ENCODE measurements around the gene KLHDC7B.

The KLHDC7B gene

DNA sequence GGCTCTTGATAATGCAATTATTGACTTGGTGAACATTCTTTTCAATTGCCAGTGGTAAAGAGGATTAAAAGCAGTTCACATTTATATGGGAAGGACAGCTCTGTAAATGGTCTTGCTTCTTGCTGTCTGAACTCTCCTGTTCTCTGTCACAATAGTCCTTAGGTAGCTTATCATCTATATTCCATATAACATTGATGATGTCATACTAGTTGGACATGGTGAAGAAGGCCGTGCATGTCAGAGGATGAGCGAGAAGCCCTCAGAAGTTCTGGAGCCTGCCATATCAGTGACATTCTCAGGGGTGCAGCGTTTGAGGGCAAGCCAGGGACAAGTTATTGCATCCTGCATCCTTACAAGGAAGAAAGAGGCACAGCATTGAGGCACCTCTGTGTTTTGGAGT lies 39.5 kb downstream of the KLHDC7B start:
- in situ Hi-C loops (cut with MboI; ENCODE audit: low sequenced_read_pairs) = no loop called here

DNA sequence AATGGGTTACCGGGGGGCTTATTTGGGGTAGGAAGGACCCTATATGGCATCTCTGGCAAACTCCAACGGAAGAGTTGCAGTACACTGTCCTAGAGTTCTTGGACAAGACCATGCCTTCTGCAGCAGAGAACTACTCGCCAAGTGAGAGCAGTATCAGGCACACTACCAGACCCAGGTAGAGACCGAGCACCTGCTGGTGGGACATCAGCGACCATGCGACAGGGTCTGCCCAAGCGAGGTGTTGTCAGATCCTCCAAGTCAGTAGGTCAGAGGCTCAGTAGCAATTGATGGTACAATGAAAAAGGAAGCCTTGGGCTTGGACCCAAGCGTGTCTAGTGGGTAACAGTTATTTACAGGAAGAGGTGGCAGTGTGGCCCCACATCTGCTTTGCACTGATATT lies 40.1 kb downstream of the KLHDC7B start:
- in situ Hi-C loops (cut with MboI; ENCODE audit: low sequenced_read_pairs) = no loop called here

DNA sequence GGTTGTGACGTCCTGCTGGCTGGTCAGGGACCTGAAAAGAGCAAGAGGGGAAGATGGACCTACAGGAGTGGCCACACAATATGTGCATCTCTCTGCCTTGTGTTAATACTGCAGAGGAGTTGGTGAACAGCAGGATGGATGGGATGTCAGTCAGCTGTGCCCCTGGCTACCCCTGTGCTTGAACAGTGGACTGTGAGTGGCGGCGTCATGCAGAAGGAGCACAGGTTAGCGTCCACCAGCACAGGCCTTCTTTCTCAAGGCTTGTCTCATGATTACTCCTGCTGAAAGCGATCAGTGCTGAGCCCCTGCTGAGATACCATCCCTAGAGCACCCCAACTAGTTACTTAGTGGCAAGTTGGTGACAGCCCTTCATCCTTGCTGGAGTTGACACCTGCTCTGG lies 40.7 kb downstream of the KLHDC7B start:
- in situ Hi-C loops (cut with MboI; ENCODE audit: low sequenced_read_pairs) = no loop called here

DNA sequence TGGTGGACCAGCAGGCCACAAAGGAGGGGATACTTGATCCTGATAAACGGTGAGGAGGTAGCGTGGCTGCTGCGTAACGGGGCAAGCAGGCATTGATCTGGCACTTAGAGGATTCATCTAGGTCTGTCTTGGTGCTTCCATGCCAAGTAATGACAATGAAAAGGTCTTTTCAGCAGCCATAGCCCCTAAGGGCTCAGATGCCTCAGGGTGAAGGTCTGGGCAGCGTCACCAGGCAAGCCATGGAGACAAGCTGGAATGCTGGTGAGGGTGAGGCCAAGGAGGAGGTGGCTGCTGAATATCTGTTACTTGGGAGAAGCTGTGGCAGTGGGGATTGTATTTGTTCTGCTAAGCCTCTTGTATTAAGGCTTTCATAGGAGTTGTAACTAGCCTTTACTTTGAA lies 41.7 kb downstream of the KLHDC7B start:
- in situ Hi-C loops (cut with MboI; ENCODE audit: low sequenced_read_pairs) = no loop called here

DNA sequence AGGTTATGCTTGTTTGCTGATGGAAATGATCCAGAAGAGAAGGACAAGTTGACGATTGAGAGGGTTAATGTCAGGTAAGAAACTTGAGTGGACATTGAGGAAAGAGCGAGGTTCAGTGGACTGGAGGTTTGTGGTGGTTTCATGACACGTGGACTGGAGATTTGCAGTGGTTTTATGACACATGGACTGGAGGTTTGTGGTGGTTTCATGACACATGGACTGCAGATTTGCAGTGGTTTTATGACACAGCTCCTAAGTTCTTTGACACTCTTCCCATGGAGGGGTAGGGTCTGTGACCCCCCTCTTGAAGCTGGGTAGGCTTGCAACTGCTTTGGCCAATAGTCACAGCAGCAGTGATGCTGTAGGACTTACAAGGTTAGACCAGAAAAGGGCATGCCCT lies 49.5 kb downstream of the KLHDC7B start:
- in situ Hi-C loops (cut with MboI; ENCODE audit: low sequenced_read_pairs) = no loop called here

DNA sequence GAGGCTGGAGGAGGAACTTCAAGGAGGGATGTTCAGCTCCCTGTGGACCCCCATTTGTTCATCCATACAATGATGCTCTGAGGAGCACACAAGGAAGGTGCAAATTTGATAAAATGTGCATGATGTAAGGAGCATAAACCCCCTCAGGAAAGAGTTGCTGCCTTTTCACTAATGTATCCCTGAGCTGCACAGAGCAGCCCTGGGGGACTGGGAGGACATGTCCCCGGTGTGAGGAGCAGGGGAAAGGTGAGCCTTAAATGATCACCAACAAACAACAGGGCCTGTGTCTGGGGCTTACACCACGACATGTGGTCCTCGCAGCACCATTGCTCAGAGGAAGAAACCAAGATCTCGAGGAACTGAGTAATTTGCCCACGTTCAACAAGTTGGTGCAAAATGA lies 51.4 kb downstream of the KLHDC7B start:
- in situ Hi-C loops (cut with MboI; ENCODE audit: low sequenced_read_pairs) = no loop called here

DNA sequence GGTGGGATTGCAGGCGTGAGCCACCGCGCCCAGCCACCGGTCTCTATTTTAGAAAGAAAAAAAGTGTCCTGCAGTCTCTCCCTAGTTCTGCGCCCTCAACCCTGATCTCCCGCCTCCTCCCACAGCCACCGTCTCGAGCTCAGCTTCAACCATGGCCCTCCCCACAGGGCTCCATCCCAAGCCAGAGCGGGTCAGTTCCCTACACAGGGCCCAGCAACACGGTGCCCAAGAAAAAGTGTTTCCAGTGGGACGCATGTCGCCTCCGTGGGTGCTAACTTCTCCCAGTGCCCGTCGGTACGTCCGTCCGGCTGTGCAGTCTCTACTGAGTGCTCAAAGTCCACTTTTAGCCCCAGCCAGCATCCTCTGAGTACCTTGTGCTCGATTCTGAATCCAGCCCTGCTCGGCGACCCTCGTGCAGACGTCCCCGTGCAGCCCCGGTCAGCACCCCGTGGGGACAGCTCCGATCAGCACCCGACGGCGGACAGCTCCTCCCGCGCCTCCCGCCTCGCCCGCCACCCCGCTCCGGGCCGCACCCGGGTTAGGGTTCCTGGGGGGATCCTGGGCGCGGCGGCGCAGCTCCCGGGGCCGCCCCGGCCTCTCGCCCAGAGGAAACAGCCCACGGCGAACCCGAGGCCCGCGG lies 54.2 kb downstream of the KLHDC7B start:
- in situ Hi-C loops (cut with MboI; ENCODE audit: low sequenced_read_pairs) = no loop called here

DNA sequence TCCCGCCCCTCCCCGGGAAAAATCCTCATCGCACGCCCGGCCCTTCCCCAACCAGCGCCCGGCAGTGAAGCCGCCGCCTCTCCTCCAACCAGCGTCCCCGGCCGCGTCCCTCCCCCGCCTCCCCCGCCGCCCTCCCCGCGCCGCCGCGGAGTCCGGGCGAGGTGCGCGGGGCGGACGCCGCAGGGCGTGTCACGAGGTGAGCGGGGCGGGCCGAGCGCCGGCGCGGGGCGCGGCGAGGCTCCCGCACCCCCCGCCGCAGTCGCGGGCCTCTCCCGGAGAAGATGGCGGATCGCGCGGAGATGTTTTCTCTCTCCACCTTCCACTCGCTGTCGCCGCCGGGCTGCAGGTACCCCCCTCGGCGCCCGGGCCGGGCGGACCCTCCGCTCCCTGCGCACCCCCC lies 54.8 kb downstream of the KLHDC7B start, which contains the start of gene MAPK8IP2:
TSS of gene MAPK8IP2 (plus strand) at position 256 of the 400 bp plus-strand sequence. CDS start at position 282, 26 bp downstream.
- in situ Hi-C loops (cut with MboI; ENCODE audit: low sequenced_read_pairs) = no loop called here
